ENCODE data around the gene LRRC25.
"Not testable (repeated sequence)": the region's sequence is repeated elsewhere in the genome, so short reads cannot be mapped to it uniquely, and the experiment has no call there.

Gene LRRC25

GRCh38 chr19:18412610-18413239, 15.3 kb upstream of the LRRC25 start:
- DNase-seq: no peak

- DNase-seq: no peak
Measured at GRCh38 chr19:18408053-18408476, 10.6 kb upstream of the LRRC25 start.

GRCh38 chr19:18406749-18407148, 9.3 kb upstream of the LRRC25 start:
- no peak for DNase-seq

- not testable (repeated sequence) for DNase-seq
Measured at GRCh38 chr19:18405754-18406153, 8.3 kb upstream of the LRRC25 start.

- DNase-seq: not testable (repeated sequence)
Measured at GRCh38 chr19:18402455-18403248, 5.2 kb upstream of the LRRC25 start.

- peak in 21 of 58 donors; percentile 17 to 48 (median 25) for DNase-seq
Measured at GRCh38 chr19:18401580-18402112, 4.2 kb upstream of the LRRC25 start.

- DNase-seq: no peak
Measured at GRCh38 chr19:18399008-18399407, 1.6 kb upstream of the LRRC25 start.

GRCh38 chr19:18396471-18397241, 766 bp downstream of the LRRC25 start:
- DNase-seq: no peak

- no peak for DNase-seq
Measured at GRCh38 chr19:18393836-18394235, 3.6 kb downstream of the LRRC25 start.

GRCh38 chr19:18392926-18393325, 4.5 kb downstream of the LRRC25 start:
- DNase-seq: no peak

GRCh38 chr19:18392417-18392816, 5.0 kb downstream of the LRRC25 start:
- peak in 2 of 58 donors; percentile 19 for DNase-seq

- no peak for DNase-seq
Measured at GRCh38 chr19:18391509-18392075, 5.8 kb downstream of the LRRC25 start.

GRCh38 chr19:18390065-18390907, 7.1 kb downstream of the LRRC25 start:
- DNase-seq: no peak

GRCh38 chr19:18389726-18390064, 7.7 kb downstream of the LRRC25 start:
- DNase-seq: no peak

- no peak for DNase-seq
Measured at GRCh38 chr19:18388960-18389725, 8.3 kb downstream of the LRRC25 start.

GRCh38 chr19:18388100-18388959, 9.1 kb downstream of the LRRC25 start:
- peak in 54 of 58 donors; percentile 4 to 79 (median 50) for DNase-seq

GRCh38 chr19:18386543-18387271, 10.7 kb downstream of the LRRC25 start:
- no peak for DNase-seq

Measured in anterior cingulate cortex (tissue), 58 donors.